BLaER1 treated with 17β-estradiol and CSF1 and Interleukin-3, amounts not matched to agents 10 nM and 100 nM (cell line): ENCODE data around the gene SUN2.

Experiments
- H3K27ac ChIP-seq, 11 experiments: shearing (Covaris generic); formaldehyde crosslinking; 2 replicates each; pipeline ENCODE4 v1.8.1; 2022
- H3K27me3 ChIP-seq, 11 experiments: shearing (Covaris generic); formaldehyde crosslinking; 2 replicates each; pipeline ENCODE4 v1.8.1; 2022
- H3K36me3 ChIP-seq, 11 experiments: shearing (Covaris generic); formaldehyde crosslinking; 2 replicates each; pipeline ENCODE4 v1.8.1; 2022
- H3K4me1 ChIP-seq, 10 experiments: shearing (Covaris generic); formaldehyde crosslinking; 2 replicates each; pipeline ENCODE4 v1.8.1; 2022
- H3K4me2 ChIP-seq, 11 experiments: shearing (Covaris generic); formaldehyde crosslinking; 2 replicates each; pipeline ENCODE4 v1.8.1; 2022
- H3K4me3 ChIP-seq, 10 experiments: shearing (Covaris generic); formaldehyde crosslinking; 2 replicates each; pipeline ENCODE4 v1.8.1; 2022
- H3K9ac ChIP-seq, 11 experiments: shearing (Covaris generic); formaldehyde crosslinking; 2 replicates each; pipeline ENCODE4 v1.8.1; 2022
- H3K9me3 ChIP-seq, 11 experiments: shearing (Covaris generic); formaldehyde crosslinking; replicated peaks in 1 of 11; 2 replicates each; pipeline ENCODE4 v1.8.1; 2022
- H4K20me1 ChIP-seq, 11 experiments: shearing (Covaris generic); formaldehyde crosslinking; 2 replicates each; pipeline ENCODE4 v1.8.1; 2022
- Cebpa-rat ChIP-seq, 11 experiments: shearing (Covaris generic); IDR thresholded peaks; 2 replicates each; pipeline ENCODE4 v1.8.1; 2022

Gene SUN2

GRCh38 chr22:38759005-38759404 is 3.2 kb upstream of the SUN2 start:
- H3K9me3 ChIP-seq = no peaks in the 10 kb centered on the region
- peak overlapping the region; percentile 92 to 100 (median 98) for H3K4me2 ChIP-seq
- H3K36me3 ChIP-seq = peaks cover 0 to 3% (median 0%) of the 10 kb centered on the region in 11 experiments; a peak in 6 of 22 replicates
- peaks cover 0 to 40% (median 24%) of the 10 kb centered on the region in 11 experiments; a peak in 16 of 22 replicates for H4K20me1 ChIP-seq
- peaks cover 60 to 80% (median 73%) of the 10 kb centered on the region in 10 experiments for H3K4me1 ChIP-seq
- peak overlapping the region in 1 of 10 experiments; percentile 98; a peak in 1 of 20 replicates for H3K4me3 ChIP-seq
- H3K9ac ChIP-seq = peak overlapping the region in 5 of 11 experiments; percentile 32 to 98 (median 97); a peak in 5 of 22 replicates
- peak overlapping the region in 1 of 11 experiments; percentile 61; a peak in 2 of 22 replicates for H3K27ac ChIP-seq
- no peaks in the 10 kb centered on the region for H3K27me3 ChIP-seq
- TF ChIP-seq Cebpa-rat (IDR thresholded peaks at IDR 0.05) = no peak

- peak overlapping the region; percentile 92 to 100 (median 98) for H3K4me2 ChIP-seq
- H3K9ac ChIP-seq = peak overlapping the region in 8 of 11 experiments; percentile 10 to 98 (median 96); a peak in 13 of 22 replicates
- peaks cover 0 to 9% (median 6%) of the 10 kb centered on the region in 11 experiments; a peak in 13 of 22 replicates for H3K36me3 ChIP-seq
- peak overlapping the region in 5 of 11 experiments; percentile 2 to 99 (median 97); a peak in 6 of 22 replicates for H3K27ac ChIP-seq
- H4K20me1 ChIP-seq = peaks cover 0 to 42% (median 24%) of the 10 kb centered on the region in 11 experiments; a peak in 16 of 22 replicates
- peak overlapping the region in 6 of 10 experiments; percentile 24 to 99 (median 94); a peak in 8 of 20 replicates for H3K4me3 ChIP-seq
- TF ChIP-seq Cebpa-rat (IDR thresholded peaks at IDR 0.05) = no peak
- H3K9me3 ChIP-seq = no peaks in the 10 kb centered on the region
- no peaks in the 10 kb centered on the region for H3K27me3 ChIP-seq
- peaks cover 65 to 80% (median 76%) of the 10 kb centered on the region in 10 experiments for H3K4me1 ChIP-seq
Measured at GRCh38 chr22:38758276-38758945, 2.6 kb upstream of the SUN2 start.

GRCh38 chr22:38757464-38757757 is 1.6 kb upstream of the SUN2 start:
- H3K27ac ChIP-seq = peak overlapping the region in 10 of 11 experiments; percentile 89 to 99 (median 98); a peak in 19 of 22 replicates

GRCh38 chr22:38756711-38757463 is 1.1 kb upstream of the SUN2 start:
- Histone ChIP-seq H3K4me3 (peak overlapping the region; percentile 69 to 99 (median 94)), H3K4me1 (peaks cover 73 to 83% (median 78%) of the 10 kb centered on the region in 10 experiments), H3K36me3 (peaks cover 0 to 22% (median 18%) of the 10 kb centered on the region in 11 experiments; a peak in 17 of 22 replicates), H3K27me3 (no peaks in the 10 kb centered on the region), H4K20me1 (peaks cover 0 to 45% (median 24%) of the 10 kb centered on the region in 11 experiments; a peak in 16 of 22 replicates), H3K9ac (peak overlapping the region; percentile 94 to 98 (median 97)), H3K9me3 (no peaks in the 10 kb centered on the region), H3K4me2 (peak overlapping the region; percentile 92 to 100 (median 98)), H3K27ac (peak overlapping the region; percentile 89 to 99 (median 98); a peak in 21 of 22 replicates)
- no peak for TF ChIP-seq Cebpa-rat (IDR thresholded peaks at IDR 0.05)

More at GRCh38 chr22:38757464-38757757, 1.6 kb upstream of the SUN2 start:
- peak overlapping the region; percentile 69 to 99 (median 94); a peak in 19 of 20 replicates for H3K4me3 ChIP-seq
- peaks cover 0 to 19% (median 15%) of the 10 kb centered on the region in 11 experiments; a peak in 17 of 22 replicates for H3K36me3 ChIP-seq
- peak overlapping the region; percentile 92 to 100 (median 98) for H3K4me2 ChIP-seq
- no peaks in the 10 kb centered on the region for H3K9me3 ChIP-seq
- TF ChIP-seq Cebpa-rat (IDR thresholded peaks at IDR 0.05) = no peak
- H4K20me1 ChIP-seq = peaks cover 0 to 43% (median 24%) of the 10 kb centered on the region in 11 experiments; a peak in 16 of 22 replicates
- no peaks in the 10 kb centered on the region for H3K27me3 ChIP-seq
- peaks cover 68 to 83% (median 78%) of the 10 kb centered on the region in 10 experiments for H3K4me1 ChIP-seq
- H3K9ac ChIP-seq = peak overlapping the region; percentile 94 to 98 (median 97); a peak in 20 of 22 replicates

GRCh38 chr22:38755155-38755910 is 465 bp downstream of the SUN2 start:
- Histone ChIP-seq H3K36me3 (peaks cover 12 to 35% (median 29%) of the 10 kb centered on the region in 11 experiments), H3K27me3 (no peaks in the 10 kb centered on the region), H3K4me3 (peak overlapping the region; percentile 69 to 99 (median 94)), H3K9me3 (no peaks in the 10 kb centered on the region), H3K27ac (peak overlapping the region; percentile 89 to 99 (median 98)), H3K9ac (peak overlapping the region; percentile 94 to 98 (median 97)), H4K20me1 (peaks cover 9 to 47% (median 23%) of the 10 kb centered on the region in 11 experiments; a peak in 20 of 22 replicates), H3K4me2 (peak overlapping the region; percentile 86 to 100 (median 98)), H3K4me1 (peaks cover 75 to 83% (median 78%) of the 10 kb centered on the region in 10 experiments)
- no peak for TF ChIP-seq Cebpa-rat (IDR thresholded peaks at IDR 0.05)

GRCh38 chr22:38754751-38755154 is 1.0 kb downstream of the SUN2 start:
- Histone ChIP-seq H3K36me3 (peaks cover 17 to 41% (median 35%) of the 10 kb centered on the region in 11 experiments), H3K27ac (peak overlapping the region; percentile 89 to 99 (median 98); a peak in 21 of 22 replicates), H3K4me1 (peaks cover 75 to 83% (median 78%) of the 10 kb centered on the region in 10 experiments), H3K4me3 (peak overlapping the region; percentile 69 to 99 (median 94)), H3K27me3 (no peaks in the 10 kb centered on the region), H3K9me3 (no peaks in the 10 kb centered on the region), H3K4me2 (peak overlapping the region; percentile 86 to 100 (median 98)), H3K9ac (peak overlapping the region; percentile 94 to 98 (median 97)), H4K20me1 (peaks cover 15 to 49% (median 23%) of the 10 kb centered on the region in 11 experiments; a peak in 19 of 22 replicates)
- no peak for TF ChIP-seq Cebpa-rat (IDR thresholded peaks at IDR 0.05)

GRCh38 chr22:38753948-38754750 is 1.6 kb downstream of the SUN2 start:
- H3K36me3 ChIP-seq = peaks cover 23 to 47% (median 41%) of the 10 kb centered on the region in 11 experiments
- H3K4me2 ChIP-seq = peak overlapping the region; percentile 86 to 100 (median 98)
- peaks cover 20 to 52% (median 27%) of the 10 kb centered on the region in 11 experiments; a peak in 20 of 22 replicates for H4K20me1 ChIP-seq
- H3K9ac ChIP-seq = peak overlapping the region; percentile 94 to 98 (median 97)
- H3K27ac ChIP-seq = peak overlapping the region; percentile 51 to 99 (median 98); a peak in 21 of 22 replicates
- no peaks in the 10 kb centered on the region for H3K9me3 ChIP-seq
- H3K4me1 ChIP-seq = peaks cover 75 to 83% (median 78%) of the 10 kb centered on the region in 10 experiments
- no peak for TF ChIP-seq Cebpa-rat (IDR thresholded peaks at IDR 0.05)
- H3K27me3 ChIP-seq = no peaks in the 10 kb centered on the region
- H3K4me3 ChIP-seq = peak overlapping the region; percentile 69 to 99 (median 94)
